ENCODE data around the gene CROCC2.

DNA sequence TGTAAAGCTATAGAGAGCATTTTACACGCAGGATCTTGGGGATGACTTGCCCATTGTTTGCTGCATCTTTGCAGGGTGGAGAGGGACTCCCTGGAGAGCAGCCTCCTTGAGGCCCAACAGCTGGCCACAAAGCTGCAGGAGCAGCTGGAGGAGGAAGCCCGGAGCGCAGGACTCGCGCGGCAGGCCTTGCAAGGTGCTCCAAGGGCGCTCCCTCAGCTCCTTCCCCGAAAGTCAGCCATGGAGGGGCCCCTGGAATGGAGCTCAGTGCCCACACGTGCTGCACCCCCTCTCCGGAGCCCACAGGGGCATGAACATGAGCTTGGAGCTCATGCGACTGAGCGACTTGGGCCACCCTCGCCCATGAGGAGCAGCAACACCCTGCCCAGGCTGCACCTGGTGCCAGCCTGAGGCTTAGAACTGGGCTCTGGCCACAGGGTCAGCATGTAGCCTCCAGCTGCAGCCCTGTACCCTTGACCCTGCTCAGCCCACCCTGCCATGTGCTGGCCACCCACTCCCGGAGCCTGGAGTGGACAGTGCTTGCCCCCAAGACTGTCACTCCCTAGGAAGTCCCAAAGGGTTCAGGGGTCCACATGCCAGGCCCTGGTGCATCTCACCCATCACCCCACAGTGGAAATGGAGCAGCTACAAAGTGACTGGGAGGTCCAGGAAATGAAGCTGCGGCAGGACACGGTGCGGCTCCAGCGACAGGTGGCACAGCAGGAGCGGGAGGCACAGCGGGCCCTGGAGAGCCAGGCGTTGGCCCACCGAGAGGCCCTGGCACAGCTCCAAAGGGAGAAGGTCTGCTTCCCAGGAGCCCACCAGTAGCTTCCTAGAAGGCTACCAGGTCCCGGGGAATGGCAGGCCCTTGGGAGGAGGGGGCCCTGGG, 43.0 kb downstream of the CROCC2 start:
- TF ChIP-seq, protein P1, sequence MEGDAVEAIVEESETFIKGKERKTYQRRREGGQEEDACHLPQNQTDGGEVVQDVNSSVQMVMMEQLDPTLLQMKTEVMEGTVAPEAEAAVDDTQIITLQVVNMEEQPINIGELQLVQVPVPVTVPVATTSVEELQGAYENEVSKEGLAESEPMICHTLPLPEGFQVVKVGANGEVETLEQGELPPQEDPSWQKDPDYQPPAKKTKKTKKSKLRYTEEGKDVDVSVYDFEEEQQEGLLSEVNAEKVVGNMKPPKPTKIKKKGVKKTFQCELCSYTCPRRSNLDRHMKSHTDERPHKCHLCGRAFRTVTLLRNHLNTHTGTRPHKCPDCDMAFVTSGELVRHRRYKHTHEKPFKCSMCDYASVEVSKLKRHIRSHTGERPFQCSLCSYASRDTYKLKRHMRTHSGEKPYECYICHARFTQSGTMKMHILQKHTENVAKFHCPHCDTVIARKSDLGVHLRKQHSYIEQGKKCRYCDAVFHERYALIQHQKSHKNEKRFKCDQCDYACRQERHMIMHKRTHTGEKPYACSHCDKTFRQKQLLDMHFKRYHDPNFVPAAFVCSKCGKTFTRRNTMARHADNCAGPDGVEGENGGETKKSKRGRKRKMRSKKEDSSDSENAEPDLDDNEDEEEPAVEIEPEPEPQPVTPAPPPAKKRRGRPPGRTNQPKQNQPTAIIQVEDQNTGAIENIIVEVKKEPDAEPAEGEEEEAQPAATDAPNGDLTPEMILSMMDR (IDR thresholded peaks at IDR 0.05) = no peak
- TF ChIP-seq POLR2A (IDR thresholded peaks at IDR 0.05) = no peak
